D721Med (cell line): Measurements from ENCODE around the gene INHA.

ENCODE experiments used
- DNase-seq: peaks from one replicate; pipeline ENCODE4 v3.0.0; 2011; ENCODE audit warnings: low spot score; ENCODE audit not compliant: insufficient read length
- FAIRE-seq: peaks from 2 replicates; lab custom pipeline; 2011; peaks lifted over from hg19 to GRCh38; lab: Jason Lieb, UNC
- TF ChIP-seq, protein P1 (sequence below): IDR thresholded peaks from 2 replicates; pipeline ENCODE4 v1.5.1; 2012; ENCODE audit warnings: mild to moderate bottlenecking, control low read depth; ENCODE audit not compliant: insufficient read depth; ENCODE audit errors: missing control alignments

INHA gene

GRCh38 chr2:219576505-219577388 lies 4.6 kb downstream of the INHA start:
- FAIRE-seq: no peak
- TF ChIP-seq, protein P1, sequence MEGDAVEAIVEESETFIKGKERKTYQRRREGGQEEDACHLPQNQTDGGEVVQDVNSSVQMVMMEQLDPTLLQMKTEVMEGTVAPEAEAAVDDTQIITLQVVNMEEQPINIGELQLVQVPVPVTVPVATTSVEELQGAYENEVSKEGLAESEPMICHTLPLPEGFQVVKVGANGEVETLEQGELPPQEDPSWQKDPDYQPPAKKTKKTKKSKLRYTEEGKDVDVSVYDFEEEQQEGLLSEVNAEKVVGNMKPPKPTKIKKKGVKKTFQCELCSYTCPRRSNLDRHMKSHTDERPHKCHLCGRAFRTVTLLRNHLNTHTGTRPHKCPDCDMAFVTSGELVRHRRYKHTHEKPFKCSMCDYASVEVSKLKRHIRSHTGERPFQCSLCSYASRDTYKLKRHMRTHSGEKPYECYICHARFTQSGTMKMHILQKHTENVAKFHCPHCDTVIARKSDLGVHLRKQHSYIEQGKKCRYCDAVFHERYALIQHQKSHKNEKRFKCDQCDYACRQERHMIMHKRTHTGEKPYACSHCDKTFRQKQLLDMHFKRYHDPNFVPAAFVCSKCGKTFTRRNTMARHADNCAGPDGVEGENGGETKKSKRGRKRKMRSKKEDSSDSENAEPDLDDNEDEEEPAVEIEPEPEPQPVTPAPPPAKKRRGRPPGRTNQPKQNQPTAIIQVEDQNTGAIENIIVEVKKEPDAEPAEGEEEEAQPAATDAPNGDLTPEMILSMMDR: no peak
- no peak for DNase-seq

DNA sequence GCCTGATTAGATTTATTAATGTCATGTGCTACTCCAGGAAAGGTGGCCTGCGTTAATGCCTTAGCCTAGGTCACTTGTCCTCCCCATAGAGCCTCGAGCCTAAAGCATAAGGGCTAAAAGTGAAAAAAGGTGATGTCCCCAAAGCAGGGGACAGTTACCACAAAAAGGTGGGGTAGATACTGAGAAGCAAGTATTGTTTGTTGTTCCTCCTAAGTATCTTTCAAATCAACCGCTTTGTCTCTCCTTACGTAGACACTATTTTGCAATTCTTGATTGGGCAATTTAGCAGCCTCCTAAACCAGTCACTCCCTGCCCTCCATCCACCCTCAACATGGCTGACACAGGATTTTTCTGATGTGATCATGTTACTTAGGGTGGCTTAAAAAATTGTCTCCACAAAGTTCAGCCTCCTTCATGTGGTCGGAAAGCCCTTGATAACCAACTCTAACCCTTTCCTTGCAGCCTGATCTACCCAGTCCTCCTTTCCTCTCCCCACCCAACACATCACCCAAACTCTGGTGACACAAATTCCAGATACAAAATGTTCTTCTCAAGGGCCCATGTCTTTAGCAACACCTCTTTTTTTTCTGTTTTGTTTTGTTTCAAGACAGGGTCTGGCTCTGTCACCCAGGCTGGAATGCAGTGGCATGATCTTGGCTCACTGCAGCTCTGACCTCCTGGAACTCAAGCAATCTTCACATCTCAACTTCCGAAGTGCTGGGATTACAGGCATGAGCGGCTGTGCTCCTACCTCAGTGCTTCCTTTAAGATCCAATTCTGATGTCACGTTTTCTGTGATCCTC lies 6.9 kb downstream of the INHA start:
- DNase-seq: no peak
- TF ChIP-seq, protein P1: no peak
- FAIRE-seq: no peak

- DNase-seq (no peak), FAIRE-seq (no peak)
These were observed 9.2 kb downstream of the INHA start for GRCh38 chr2:219581346-219581745.

GRCh38 chr2:219591091-219591490 lies 19.0 kb downstream of the INHA start:
- TF ChIP-seq, protein P1: no peak
- FAIRE-seq (no peak), DNase-seq (no peak)

More at GRCh38 chr2:219581346-219581745, 9.2 kb downstream of the INHA start:
- TF ChIP-seq, protein P1: no peak

DNA sequence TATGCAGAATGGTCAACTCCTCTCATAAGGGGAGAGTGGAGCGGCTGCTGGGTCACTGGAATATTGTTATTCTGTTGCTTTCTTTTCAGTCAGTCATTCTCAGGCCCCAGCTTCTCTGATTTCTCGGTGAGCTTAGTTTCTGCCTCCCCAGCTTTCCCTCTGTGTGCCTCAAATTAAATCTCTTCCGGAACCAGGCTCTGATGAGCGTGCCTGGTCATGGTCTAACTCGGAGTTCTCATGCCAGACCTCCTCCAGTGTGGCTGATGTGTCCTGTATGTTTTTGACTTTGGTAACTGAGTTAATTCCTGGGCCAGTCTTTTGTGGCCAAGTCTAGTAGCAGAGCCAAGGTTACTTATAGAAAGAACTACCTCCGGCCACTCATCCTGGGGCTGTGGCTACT lies 20.6 kb downstream of the INHA start:
- DNase-seq: no peak
- TF ChIP-seq, protein P1: no peak
- FAIRE-seq: no peak

DNA sequence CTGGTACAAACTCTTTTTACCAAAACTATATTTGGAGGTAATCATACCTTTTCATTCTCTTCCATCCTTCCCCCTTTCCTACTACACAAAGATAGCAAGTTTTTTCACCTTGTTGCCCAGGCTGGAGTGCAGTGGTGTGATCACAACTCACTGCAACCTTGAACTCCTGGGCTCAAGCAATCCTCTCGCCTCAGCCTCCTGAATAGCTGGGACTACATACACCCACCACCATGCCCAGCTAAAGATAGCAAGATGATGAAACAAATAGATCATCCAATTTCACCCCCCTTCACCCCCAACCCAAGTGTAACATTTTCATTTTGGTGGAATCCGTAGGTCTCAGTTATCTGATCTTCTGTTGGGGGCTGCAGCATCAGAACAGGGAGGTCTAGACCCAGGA lies 21.0 kb downstream of the INHA start:
- no peak for DNase-seq
- FAIRE-seq: no peak
- TF ChIP-seq, protein P1: no peak
